GM18498 (cell line): ENCODE data around the gene CLTRN.

Source experiments
- ATAC-seq: cut with Tn5 transposase; IDR thresholded peaks from one replicate; pipeline ENCODE4 v1.9.1; 2021; ENCODE audit warnings: mild to moderate bottlenecking, moderate library complexity; ENCODE audit not compliant: unreplicated experiment

CLTRN gene

GRCh38 chrX:15579778-15580747 lies 84.5 kb downstream of the CLTRN start:
- no peak for ATAC-seq
